Measurements from ENCODE around the gene EVA1A. TPM values are rescaled to one million over a fixed set of nuclear protein-coding genes. Genes with fewer than 3 reads are reported as not detected.
"Not testable (repeated sequence)": the region's sequence is repeated elsewhere in the genome, so short reads cannot be mapped to it uniquely, and the experiment has no call there.

The EVA1A gene
- total RNA-seq, 1 donor from 2014 or later: 112 TPM

DNA sequence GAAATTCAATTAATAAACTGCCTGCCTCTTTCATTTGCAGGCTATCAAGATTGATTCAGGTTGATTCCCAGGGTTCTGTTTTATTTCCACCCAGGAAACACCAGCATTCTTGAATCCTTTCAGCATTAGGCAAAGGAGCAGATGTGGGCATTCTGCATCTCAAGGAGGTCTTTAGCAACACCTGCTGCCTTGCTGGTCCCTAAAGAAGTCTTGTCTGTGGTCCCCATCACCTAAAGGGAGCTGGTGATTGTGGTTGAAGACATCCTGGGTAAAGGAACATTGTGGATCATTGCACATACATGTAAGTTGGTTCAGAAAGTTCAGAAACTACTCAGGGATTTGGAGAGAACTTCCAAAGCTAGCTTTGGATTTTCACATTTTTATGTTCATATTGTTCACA, 78.3 kb downstream of the EVA1A start:
- no peak overlapping the region for H3K4me3 ChIP-seq (ENCODE audit: low read depth, low read length)
- no peak for DNase-seq (ENCODE audit: low read depth)
- TF ChIP-seq, protein P1, sequence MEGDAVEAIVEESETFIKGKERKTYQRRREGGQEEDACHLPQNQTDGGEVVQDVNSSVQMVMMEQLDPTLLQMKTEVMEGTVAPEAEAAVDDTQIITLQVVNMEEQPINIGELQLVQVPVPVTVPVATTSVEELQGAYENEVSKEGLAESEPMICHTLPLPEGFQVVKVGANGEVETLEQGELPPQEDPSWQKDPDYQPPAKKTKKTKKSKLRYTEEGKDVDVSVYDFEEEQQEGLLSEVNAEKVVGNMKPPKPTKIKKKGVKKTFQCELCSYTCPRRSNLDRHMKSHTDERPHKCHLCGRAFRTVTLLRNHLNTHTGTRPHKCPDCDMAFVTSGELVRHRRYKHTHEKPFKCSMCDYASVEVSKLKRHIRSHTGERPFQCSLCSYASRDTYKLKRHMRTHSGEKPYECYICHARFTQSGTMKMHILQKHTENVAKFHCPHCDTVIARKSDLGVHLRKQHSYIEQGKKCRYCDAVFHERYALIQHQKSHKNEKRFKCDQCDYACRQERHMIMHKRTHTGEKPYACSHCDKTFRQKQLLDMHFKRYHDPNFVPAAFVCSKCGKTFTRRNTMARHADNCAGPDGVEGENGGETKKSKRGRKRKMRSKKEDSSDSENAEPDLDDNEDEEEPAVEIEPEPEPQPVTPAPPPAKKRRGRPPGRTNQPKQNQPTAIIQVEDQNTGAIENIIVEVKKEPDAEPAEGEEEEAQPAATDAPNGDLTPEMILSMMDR (IDR thresholded peaks at IDR 0.05; ENCODE audit: insufficient read depth, low read length, poor library complexity, severe bottlenecking): no peak
- no peaks in the 10 kb centered on the region for H3K27me3 ChIP-seq (ENCODE audit: control insufficient read depth, insufficient read depth, low read length)
- no peaks in the 10 kb centered on the region for H3K36me3 ChIP-seq (ENCODE audit: control insufficient read depth, insufficient read depth, low read length)

- Histone ChIP-seq H3K36me3 (ENCODE audit: control insufficient read depth, insufficient read depth, low read length) (no peaks in the 10 kb centered on the region), H3K27me3 (ENCODE audit: control insufficient read depth, insufficient read depth, low read length) (no peaks in the 10 kb centered on the region), H3K4me3 (ENCODE audit: low read depth, low read length) (no peak overlapping the region)
- DNase-seq (ENCODE audit: low read depth): no peak
- TF ChIP-seq, protein P1 (IDR thresholded peaks at IDR 0.05; ENCODE audit: insufficient read depth, low read length, poor library complexity, severe bottlenecking): peak; percentile 38
Observed at GRCh38 chr2:75480971-75481836, 79.5 kb downstream of the EVA1A start.

GRCh38 chr2:75477696-75478095, 83.0 kb downstream of the EVA1A start:
- not testable (repeated sequence) for H3K4me3 ChIP-seq (ENCODE audit: low read depth, low read length); H3K36me3 ChIP-seq (ENCODE audit: control insufficient read depth, insufficient read depth, low read length); DNase-seq (ENCODE audit: low read depth); H3K27me3 ChIP-seq (ENCODE audit: control insufficient read depth, insufficient read depth, low read length)

GRCh38 chr2:75476761-75477160, 84.0 kb downstream of the EVA1A start:
- Histone ChIP-seq H3K4me3 (ENCODE audit: low read depth, low read length) (no peak overlapping the region), H3K27me3 (ENCODE audit: control insufficient read depth, insufficient read depth, low read length) (no peaks in the 10 kb centered on the region), H3K36me3 (ENCODE audit: control insufficient read depth, insufficient read depth, low read length) (no peaks in the 10 kb centered on the region)
- DNase-seq (ENCODE audit: low read depth): peak; percentile 25
- TF ChIP-seq, protein P1 (IDR thresholded peaks at IDR 0.05; ENCODE audit: insufficient read depth, low read length, poor library complexity, severe bottlenecking): no peak

DNA sequence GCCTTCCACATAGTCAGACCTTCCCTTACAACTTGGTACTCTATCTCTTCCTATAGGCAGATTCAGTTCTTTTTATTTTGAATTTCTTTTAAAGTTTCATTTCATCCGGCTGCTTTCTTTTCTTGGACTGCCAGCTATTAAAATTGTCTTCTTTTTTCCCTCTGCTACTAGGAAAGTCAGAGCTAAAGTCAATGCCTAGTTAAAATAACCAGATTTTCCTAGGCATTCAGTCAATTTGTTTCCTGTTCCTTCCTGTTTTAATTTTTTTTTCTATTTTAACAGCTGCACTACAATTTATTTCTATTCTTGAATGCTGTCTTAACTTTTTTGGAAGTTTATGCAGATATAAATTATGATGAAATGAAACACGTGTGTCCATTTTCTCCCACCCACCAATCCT, 84.8 kb downstream of the EVA1A start:
- Histone ChIP-seq H3K27me3 (ENCODE audit: control insufficient read depth, insufficient read depth, low read length) (no peaks in the 10 kb centered on the region), H3K36me3 (ENCODE audit: control insufficient read depth, insufficient read depth, low read length) (no peaks in the 10 kb centered on the region), H3K4me3 (ENCODE audit: low read depth, low read length) (no peak overlapping the region)
- TF ChIP-seq, protein P1 (IDR thresholded peaks at IDR 0.05; ENCODE audit: insufficient read depth, low read length, poor library complexity, severe bottlenecking): no peak
- DNase-seq (ENCODE audit: low read depth): no peak

- TF ChIP-seq, protein P1 (IDR thresholded peaks at IDR 0.05; ENCODE audit: insufficient read depth, low read length, poor library complexity, severe bottlenecking): no peak
- H3K27me3 ChIP-seq (ENCODE audit: control insufficient read depth, insufficient read depth, low read length): no peaks in the 10 kb centered on the region
- DNase-seq (ENCODE audit: low read depth): no peak
- H3K4me3 ChIP-seq (ENCODE audit: low read depth, low read length): no peak overlapping the region
- H3K36me3 ChIP-seq (ENCODE audit: control insufficient read depth, insufficient read depth, low read length): no peaks in the 10 kb centered on the region
Observed at GRCh38 chr2:75475049-75475448, 85.7 kb downstream of the EVA1A start.
